ENCODE measurements around the gene SLC8B1.
A peak's percentile ranks its signal among the peaks of the same experiment; 100 is the strongest.
"Not testable (repeated sequence)": the region's sequence is repeated elsewhere in the genome, so short reads cannot be mapped to it uniquely, and the experiment has no call there.

Gene SLC8B1

DNA sequence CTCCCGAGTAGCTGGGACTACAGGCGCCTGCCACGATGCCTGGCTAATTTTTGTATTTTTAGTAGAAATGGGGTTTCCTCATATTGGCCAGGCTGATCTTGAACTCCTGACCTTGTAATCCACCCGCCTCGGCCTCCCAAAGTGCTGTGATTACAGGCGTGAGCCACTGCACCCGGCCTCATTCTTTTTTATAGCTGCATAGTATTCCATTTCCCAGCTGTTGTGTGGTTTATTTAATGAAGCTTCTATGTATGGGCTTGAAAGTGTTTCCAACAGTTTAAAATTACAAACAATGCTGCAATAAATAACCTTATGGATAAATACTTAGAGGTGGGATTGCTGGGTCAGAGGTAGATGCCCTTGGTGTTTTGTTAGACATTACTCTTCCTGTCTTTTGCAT, 19.3 kb upstream of the SLC8B1 start:
- H3K9ac ChIP-seq (ENCODE audit: low read length): not testable (repeated sequence)

DNA sequence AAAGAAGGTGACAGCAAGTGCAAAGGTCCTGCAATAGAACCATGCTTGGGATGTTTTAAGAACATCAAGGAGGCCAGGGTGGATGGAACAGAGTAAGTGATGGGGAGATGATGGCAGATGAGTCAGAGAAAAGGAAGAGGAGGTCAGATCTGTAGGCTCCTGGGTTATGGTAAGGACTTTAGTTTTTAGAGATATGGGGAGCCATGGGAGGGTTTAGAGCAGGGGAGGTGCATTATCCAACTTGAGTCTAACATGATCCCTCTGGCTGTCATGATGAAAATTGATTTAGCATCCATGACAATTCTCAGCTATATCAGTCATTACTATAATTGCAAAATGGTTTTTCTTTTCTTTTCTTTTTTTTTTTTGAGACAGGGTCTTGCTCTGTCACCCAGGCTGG, 16.2 kb upstream of the SLC8B1 start:
- Histone ChIP-seq H3K9me3 (ENCODE audit: control insufficient read depth, insufficient read depth, low read depth, low read length) (no peaks in the 10 kb centered on the region), H3K4me1 (ENCODE audit: control insufficient read depth, insufficient read depth, low read length) (peaks cover 5% of the 10 kb centered on the region), H3K4me3 (ENCODE audit: low read depth, low read length) (no peak overlapping the region), H3K27ac (ENCODE audit: low read depth, low read length) (no peak overlapping the region), H3K9ac (ENCODE audit: low read length) (no peak overlapping the region), H3K27me3 (ENCODE audit: control insufficient read depth, insufficient read depth, low read length) (no peaks in the 10 kb centered on the region), H3K36me3 (ENCODE audit: control insufficient read depth, insufficient read depth, low read length) (no peaks in the 10 kb centered on the region)

More for the DNA sequence above, 19.3 kb upstream of the SLC8B1 start:
- not testable (repeated sequence) for H3K9me3 ChIP-seq (ENCODE audit: control insufficient read depth, insufficient read depth, low read depth, low read length); H3K4me1 ChIP-seq (ENCODE audit: control insufficient read depth, insufficient read depth, low read length); H3K36me3 ChIP-seq (ENCODE audit: control insufficient read depth, insufficient read depth, low read length); H3K27ac ChIP-seq (ENCODE audit: low read depth, low read length); H3K27me3 ChIP-seq (ENCODE audit: control insufficient read depth, insufficient read depth, low read length); H3K4me3 ChIP-seq (ENCODE audit: low read depth, low read length)

- no peaks in the 10 kb centered on the region for H3K27me3 ChIP-seq (ENCODE audit: control insufficient read depth, insufficient read depth, low read length)
- H3K9ac ChIP-seq (ENCODE audit: low read length): no peak overlapping the region
- no peaks in the 10 kb centered on the region for H3K36me3 ChIP-seq (ENCODE audit: control insufficient read depth, insufficient read depth, low read length)
- no peaks in the 10 kb centered on the region for H3K9me3 ChIP-seq (ENCODE audit: control insufficient read depth, insufficient read depth, low read depth, low read length)
- no peak overlapping the region for H3K27ac ChIP-seq (ENCODE audit: low read depth, low read length)
- no peak overlapping the region for H3K4me3 ChIP-seq (ENCODE audit: low read depth, low read length)
- peaks cover 5% of the 10 kb centered on the region for H3K4me1 ChIP-seq (ENCODE audit: control insufficient read depth, insufficient read depth, low read length)
Observed at GRCh38 chr12:113348849-113349536, 14.1 kb upstream of the SLC8B1 start.

DNA sequence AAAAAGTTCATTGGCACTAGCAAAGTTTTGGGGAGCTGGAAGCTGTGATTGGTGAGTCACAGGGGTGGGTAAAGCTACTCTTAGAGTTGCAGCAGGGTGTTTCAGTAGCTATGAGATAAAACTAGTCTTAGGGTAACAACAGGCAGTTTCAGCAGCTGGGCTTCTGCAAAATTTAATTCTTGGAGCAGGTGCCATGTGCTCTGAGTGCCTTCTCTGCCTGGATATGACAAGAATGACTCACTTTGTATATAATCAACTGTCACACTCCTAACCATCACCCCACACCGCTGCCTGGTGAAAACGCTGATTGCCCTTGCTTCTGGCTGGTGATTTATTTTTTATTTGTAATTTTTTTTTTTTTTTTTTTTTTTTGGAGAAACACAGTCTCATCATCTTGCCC, 13.0 kb upstream of the SLC8B1 start:
- no peaks in the 10 kb centered on the region for H3K9me3 ChIP-seq (ENCODE audit: control insufficient read depth, insufficient read depth, low read depth, low read length)
- peaks cover 5% of the 10 kb centered on the region for H3K4me1 ChIP-seq (ENCODE audit: control insufficient read depth, insufficient read depth, low read length)
- H3K4me3 ChIP-seq (ENCODE audit: low read depth, low read length): no peak overlapping the region
- no peaks in the 10 kb centered on the region for H3K27me3 ChIP-seq (ENCODE audit: control insufficient read depth, insufficient read depth, low read length)
- no peak overlapping the region for H3K9ac ChIP-seq (ENCODE audit: low read length)
- no peak overlapping the region for H3K27ac ChIP-seq (ENCODE audit: low read depth, low read length)
- no peaks in the 10 kb centered on the region for H3K36me3 ChIP-seq (ENCODE audit: control insufficient read depth, insufficient read depth, low read length)

- Histone ChIP-seq H3K36me3 (ENCODE audit: control insufficient read depth, insufficient read depth, low read length) (no peaks in the 10 kb centered on the region), H3K9ac (ENCODE audit: low read length) (no peak overlapping the region), H3K4me1 (ENCODE audit: control insufficient read depth, insufficient read depth, low read length) (peaks cover 5% of the 10 kb centered on the region), H3K27ac (ENCODE audit: low read depth, low read length) (no peak overlapping the region), H3K27me3 (ENCODE audit: control insufficient read depth, insufficient read depth, low read length) (no peaks in the 10 kb centered on the region), H3K4me3 (ENCODE audit: low read depth, low read length) (no peak overlapping the region), H3K9me3 (ENCODE audit: control insufficient read depth, insufficient read depth, low read depth, low read length) (no peaks in the 10 kb centered on the region)
Observed at GRCh38 chr12:113347107-113347506, 12.2 kb upstream of the SLC8B1 start.

DNA sequence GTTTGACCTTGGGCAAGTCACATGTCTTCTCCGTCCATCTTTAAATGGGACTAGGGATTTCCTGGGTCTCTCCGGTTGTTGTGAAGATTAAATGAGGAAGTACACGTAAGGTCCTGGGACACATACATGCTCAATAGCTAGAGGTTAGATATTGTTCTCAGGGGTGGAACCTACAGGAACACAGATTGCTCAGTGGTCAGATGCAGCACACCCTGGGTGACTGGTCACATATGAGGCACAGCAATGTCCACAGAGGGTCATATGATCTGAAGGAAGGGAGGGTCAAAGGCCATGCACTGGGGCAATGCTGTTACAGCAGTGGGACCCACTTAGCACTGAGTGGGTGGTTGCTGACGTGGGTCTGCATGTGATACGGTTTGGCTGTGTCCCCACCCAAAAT, 11.4 kb upstream of the SLC8B1 start:
- H3K36me3 ChIP-seq (ENCODE audit: control insufficient read depth, insufficient read depth, low read length): no peaks in the 10 kb centered on the region
- no peak overlapping the region for H3K27ac ChIP-seq (ENCODE audit: low read depth, low read length)
- no peak overlapping the region for H3K4me3 ChIP-seq (ENCODE audit: low read depth, low read length)
- no peaks in the 10 kb centered on the region for H3K27me3 ChIP-seq (ENCODE audit: control insufficient read depth, insufficient read depth, low read length)
- H3K4me1 ChIP-seq (ENCODE audit: control insufficient read depth, insufficient read depth, low read length): peaks cover 5% of the 10 kb centered on the region
- H3K9ac ChIP-seq (ENCODE audit: low read length): no peak overlapping the region
- H3K9me3 ChIP-seq (ENCODE audit: control insufficient read depth, insufficient read depth, low read depth, low read length): no peaks in the 10 kb centered on the region

- Histone ChIP-seq H3K4me1 (ENCODE audit: control insufficient read depth, insufficient read depth, low read length) (peaks cover 5% of the 10 kb centered on the region), H3K9me3 (ENCODE audit: control insufficient read depth, insufficient read depth, low read depth, low read length) (no peaks in the 10 kb centered on the region), H3K9ac (ENCODE audit: low read length) (no peak overlapping the region), H3K27ac (ENCODE audit: low read depth, low read length) (no peak overlapping the region), H3K4me3 (ENCODE audit: low read depth, low read length) (no peak overlapping the region), H3K27me3 (ENCODE audit: control insufficient read depth, insufficient read depth, low read length) (no peaks in the 10 kb centered on the region), H3K36me3 (ENCODE audit: control insufficient read depth, insufficient read depth, low read length) (no peaks in the 10 kb centered on the region)
Observed at GRCh38 chr12:113345318-113345717, 10.4 kb upstream of the SLC8B1 start.

- no peaks in the 10 kb centered on the region for H3K9me3 ChIP-seq (ENCODE audit: control insufficient read depth, insufficient read depth, low read depth, low read length)
- H3K27ac ChIP-seq (ENCODE audit: low read depth, low read length): no peak overlapping the region
- no peak overlapping the region for H3K4me3 ChIP-seq (ENCODE audit: low read depth, low read length)
- no peaks in the 10 kb centered on the region for H3K36me3 ChIP-seq (ENCODE audit: control insufficient read depth, insufficient read depth, low read length)
- no peaks in the 10 kb centered on the region for H3K4me1 ChIP-seq (ENCODE audit: control insufficient read depth, insufficient read depth, low read length)
- no peaks in the 10 kb centered on the region for H3K27me3 ChIP-seq (ENCODE audit: control insufficient read depth, insufficient read depth, low read length)
- no peak overlapping the region for H3K9ac ChIP-seq (ENCODE audit: low read length)
Observed at GRCh38 chr12:113341535-113341934, 6.6 kb upstream of the SLC8B1 start.

GRCh38 chr12:113340061-113340460, 5.2 kb upstream of the SLC8B1 start:
- no peaks in the 10 kb centered on the region for H3K4me1 ChIP-seq (ENCODE audit: control insufficient read depth, insufficient read depth, low read length)
- no peak overlapping the region for H3K27ac ChIP-seq (ENCODE audit: low read depth, low read length)
- no peak overlapping the region for H3K4me3 ChIP-seq (ENCODE audit: low read depth, low read length)
- H3K9me3 ChIP-seq (ENCODE audit: control insufficient read depth, insufficient read depth, low read depth, low read length): no peaks in the 10 kb centered on the region
- no peak overlapping the region for H3K9ac ChIP-seq (ENCODE audit: low read length)
- H3K27me3 ChIP-seq (ENCODE audit: control insufficient read depth, insufficient read depth, low read length): no peaks in the 10 kb centered on the region
- H3K36me3 ChIP-seq (ENCODE audit: control insufficient read depth, insufficient read depth, low read length): no peaks in the 10 kb centered on the region

DNA sequence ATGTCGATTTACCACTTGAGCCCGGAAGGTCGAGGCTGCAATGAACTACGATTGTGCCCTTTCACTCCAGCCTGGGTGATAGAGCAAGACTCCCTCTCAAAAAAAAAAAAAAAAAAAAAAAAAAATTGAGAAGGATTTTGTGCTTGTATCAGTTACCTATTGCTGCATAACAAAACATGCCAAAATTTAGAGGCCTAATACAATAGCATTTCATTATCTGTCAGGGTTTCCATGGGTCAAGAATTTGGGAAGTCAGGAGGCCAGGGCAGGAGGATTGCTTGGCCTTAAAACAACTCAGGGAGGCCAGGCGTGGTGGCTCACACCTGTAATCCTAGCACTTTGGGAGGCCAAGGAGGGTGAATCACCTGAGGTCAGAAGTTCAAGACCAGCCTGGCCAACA, 4.6 kb upstream of the SLC8B1 start:
- peaks cover 2% of the 10 kb centered on the region for H3K27me3 ChIP-seq (ENCODE audit: control insufficient read depth, insufficient read depth, low read length)
- no peaks in the 10 kb centered on the region for H3K36me3 ChIP-seq (ENCODE audit: control insufficient read depth, insufficient read depth, low read length)

GRCh38 chr12:113333877-113334785, 778 bp downstream of the SLC8B1 start:
- no peak overlapping the region for H3K27ac ChIP-seq (ENCODE audit: low read depth, low read length)
- peaks cover 10% of the 10 kb centered on the region for H3K27me3 ChIP-seq (ENCODE audit: control insufficient read depth, insufficient read depth, low read length)
- peaks cover 8% of the 10 kb centered on the region; the same call in 1 of the 2 replicates for H3K36me3 ChIP-seq (ENCODE audit: control insufficient read depth, insufficient read depth, low read length)
- 0 out of 2 replicates have a peak, but pooled peaks cover 8% of the 10 kb centered on the region for H3K4me1 ChIP-seq (ENCODE audit: control insufficient read depth, insufficient read depth, low read length)
- no peaks in the 10 kb centered on the region for H3K9me3 ChIP-seq (ENCODE audit: control insufficient read depth, insufficient read depth, low read depth, low read length)
- peak overlapping the region; percentile 82 for H3K4me3 ChIP-seq (ENCODE audit: low read depth, low read length)
- H3K9ac ChIP-seq (ENCODE audit: low read length): peak overlapping the region; percentile 57

More for the DNA sequence above, 4.6 kb upstream of the SLC8B1 start:
- 0 out of 2 replicates have a peak, but pooled peaks cover under 1% of the 10 kb centered on the region for H3K4me1 ChIP-seq (ENCODE audit: control insufficient read depth, insufficient read depth, low read length)
- H3K4me3 ChIP-seq (ENCODE audit: low read depth, low read length): no peak overlapping the region
- no peaks in the 10 kb centered on the region for H3K9me3 ChIP-seq (ENCODE audit: control insufficient read depth, insufficient read depth, low read depth, low read length)
- no peak overlapping the region for H3K27ac ChIP-seq (ENCODE audit: low read depth, low read length)
- H3K9ac ChIP-seq (ENCODE audit: low read length): no peak overlapping the region

All from HUES6 (cell line).